Mammary microvascular endothelial cell (primary cell): ENCODE results near the gene UBQLN1. TPM values are rescaled to one million over a fixed set of nuclear protein-coding genes. Genes with fewer than 3 reads are reported as not detected.

Experiments used
- total RNA-seq: library from RNA; depleted of rRNA; stranded (reverse); fragments of >200 nt; gene quantifications from 2 replicates; pipeline ENCODE4 v1.2.3, GENCODE V29; 2015

UBQLN1 gene
- 105 and 107 TPM in 2 replicates for total RNA-seq

GRCh38 chr9:83707768-83708514 lies at the start of gene UBQLN1:
Gene UBQLN1, minus strand, starts transcription at chr9:83707958. Its CDS starts 279 bp downstream, at chr9:83707679.

GRCh38 chr9:83622939-83623678 lies 84.6 kb downstream of the UBQLN1 start, which contains the start of gene IDNK:
Gene IDNK, plus strand, starts transcription at chr9:83623143. Its CDS starts 29 bp downstream, at chr9:83623172.

Other genes starting within 250 kb of the UBQLN1 start
- 12.1 and 18.2 TPM in 2 replicates for gene FRMD3, start 169.6 kb downstream of the UBQLN1 start, total RNA-seq
- gene IDNK, start 84.8 kb downstream of the UBQLN1 start, total RNA-seq = 5.3 and 10.9 TPM in 2 replicates
- gene GKAP1, start 109.8 kb upstream of the UBQLN1 start, total RNA-seq = 1.00 and 1.3 TPM in 2 replicates
- gene KIF27, start 213.5 kb upstream of the UBQLN1 start, total RNA-seq = 0.73 and 0.79 TPM in 2 replicates